LNCAP (cell line): Measurements from ENCODE around the gene CAMK2B.

ENCODE experiments used
- CTCF ChIP-seq: fragments of 450-650 bp; IDR thresholded peaks from 2 replicates; pipeline ENCODE4 v1.5.1; 2017; ENCODE audit warnings: mild to moderate bottlenecking

The CAMK2B gene

GRCh38 chr7:44325201-44325671, at the start of gene CAMK2B:
Gene CAMK2B (minus strand): TSS chr7:44325594. CDS start chr7:44325421, 173 bp downstream.
- TF ChIP-seq CTCF: no peak

- TF ChIP-seq CTCF: no peak
Observed at GRCh38 chr7:44374007-44374763, 48.8 kb upstream of the CAMK2B start.

DNA sequence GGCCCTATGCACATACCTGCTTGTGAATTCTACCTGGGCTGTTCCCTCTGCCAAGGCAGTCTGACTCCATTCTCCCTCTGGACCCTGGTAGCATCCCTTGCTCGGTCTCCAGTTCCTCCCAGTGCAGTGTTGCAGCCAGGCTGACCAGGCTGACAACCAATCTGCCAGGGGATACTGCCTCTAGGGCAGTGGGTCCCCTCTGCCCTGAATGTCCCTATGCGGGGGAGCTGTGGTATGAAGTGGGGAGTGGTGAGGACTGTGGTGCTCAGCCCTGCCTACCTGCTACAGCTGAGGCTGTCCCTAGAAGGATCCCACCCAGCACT, 48.0 kb upstream of the CAMK2B start:
- TF ChIP-seq CTCF: no peak

DNA sequence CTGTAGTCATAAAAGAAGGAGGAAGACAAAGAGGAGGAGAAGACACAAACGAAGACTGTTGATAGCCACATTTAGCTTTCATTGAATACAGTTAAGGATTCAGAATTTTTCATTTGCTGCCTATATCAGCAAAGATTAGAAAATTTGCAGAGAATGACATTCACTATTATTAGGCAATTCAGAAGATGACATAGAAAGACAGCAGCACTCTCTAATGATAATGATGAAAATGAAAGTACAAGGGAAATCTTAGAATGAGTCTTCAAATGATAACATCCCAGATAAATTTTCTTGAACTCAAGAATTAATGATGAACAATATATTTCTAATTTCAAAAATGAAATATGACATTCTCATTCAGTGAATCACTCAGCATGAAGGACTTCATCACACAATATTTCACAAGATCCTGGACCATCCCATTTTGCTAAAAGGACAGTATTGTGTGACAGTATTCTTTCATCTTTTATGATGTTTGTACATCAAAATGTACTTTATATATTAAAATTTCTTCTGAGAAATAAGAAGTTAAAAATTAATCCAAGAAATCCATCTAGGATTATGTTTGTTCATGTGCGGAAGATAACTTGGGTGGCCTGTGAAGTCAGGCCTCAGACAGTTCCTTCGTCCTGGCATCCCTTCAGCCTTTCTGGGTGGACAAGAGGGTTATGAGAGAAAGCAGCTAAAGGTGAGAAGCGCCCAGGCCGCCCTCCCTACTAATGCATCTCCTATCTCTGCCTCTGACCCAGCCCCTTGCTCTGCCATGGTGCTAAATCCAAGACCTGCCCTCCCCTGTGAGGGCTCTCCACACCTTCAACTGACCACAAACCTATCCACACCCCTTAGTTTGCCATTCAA, 47.4 kb upstream of the CAMK2B start:
- no peak for TF ChIP-seq CTCF

DNA sequence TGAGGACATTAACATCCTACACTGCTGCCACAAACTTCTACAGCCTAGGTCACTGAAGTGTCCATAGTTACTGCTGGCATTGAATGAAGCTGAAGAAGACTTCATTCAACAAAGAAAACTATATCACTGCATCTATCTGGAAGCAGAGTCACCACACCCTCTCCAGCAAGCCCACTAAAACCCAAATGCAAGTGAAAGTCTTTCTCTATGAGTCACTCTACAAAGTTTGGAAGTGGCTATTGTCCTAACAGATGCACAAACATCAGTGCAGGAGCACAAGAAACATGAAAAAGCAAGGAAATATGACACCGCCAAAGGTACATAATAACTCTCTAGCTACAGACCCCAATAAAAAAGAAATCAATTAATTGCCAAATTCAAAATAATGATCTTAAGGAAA, 43.5 kb upstream of the CAMK2B start:
- no peak for TF ChIP-seq CTCF

DNA sequence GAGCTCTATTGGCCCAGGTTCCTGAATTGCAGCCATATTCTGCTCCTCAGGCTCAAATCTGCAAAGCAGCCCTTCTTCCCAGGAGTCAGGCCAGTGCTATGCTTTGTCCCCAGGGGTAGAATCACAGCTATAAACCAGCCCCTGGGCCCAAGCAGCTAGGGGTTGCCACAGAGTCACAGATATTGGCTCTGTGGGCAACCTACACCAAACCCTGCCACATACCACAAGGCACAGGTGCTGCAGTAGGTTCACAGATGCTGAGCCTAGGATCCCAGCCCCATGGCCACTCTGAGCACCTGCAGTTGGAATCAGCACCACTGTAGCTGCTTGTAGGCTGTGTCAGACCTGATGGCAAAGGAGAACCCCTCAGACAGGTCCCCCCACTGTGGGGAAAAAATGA, 43.1 kb upstream of the CAMK2B start:
- no peak for TF ChIP-seq CTCF

DNA sequence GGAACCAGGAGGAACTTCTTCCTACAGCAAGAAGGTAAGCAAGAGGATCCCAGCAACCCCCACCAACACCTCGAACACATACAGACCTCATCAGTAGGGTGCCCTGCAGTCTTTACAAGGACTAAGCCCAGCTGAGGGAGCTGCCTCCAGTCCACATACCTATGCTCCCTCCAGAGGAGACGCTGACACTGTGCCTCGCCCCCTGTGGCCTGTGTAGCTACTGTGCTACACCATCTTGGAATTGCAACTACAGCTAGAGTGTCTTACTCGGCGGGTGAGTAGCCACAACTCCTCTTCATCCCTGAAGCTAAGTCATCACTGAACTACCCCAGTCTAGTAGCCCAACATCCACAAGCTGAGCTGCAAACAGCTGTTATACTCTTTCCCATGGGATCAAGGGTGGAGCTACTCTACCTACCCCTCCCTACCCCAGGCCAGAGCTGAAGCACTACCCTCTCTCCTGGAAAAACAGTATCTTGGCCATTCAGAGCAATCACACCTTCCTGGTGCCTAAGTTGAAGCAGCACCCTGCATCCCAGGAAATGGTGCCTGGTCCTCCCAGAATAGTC, 42.2 kb upstream of the CAMK2B start:
- TF ChIP-seq CTCF: no peak
